GM12865 (cell line): ENCODE data around the gene SLC7A4.

Source experiments
- DNase-seq: peaks from one replicate; pipeline ENCODE4 v3.0.0; 2010; ENCODE audit warnings: low read depth
- H3K4me3 ChIP-seq: 2 replicates; pipeline ENCODE4 v1.5.1; 2011; ENCODE audit warnings: mild to moderate bottlenecking, low read depth, low read length, control low read depth
- TF ChIP-seq, protein P1 (sequence below): IDR thresholded peaks from 2 replicates; pipeline ENCODE4 v1.5.1; 2011; ENCODE audit warnings: low read length, control low read depth, low read depth, inconsistent platforms; ENCODE audit not compliant: insufficient read depth; ENCODE audit errors: missing control alignments

Gene SLC7A4

DNA sequence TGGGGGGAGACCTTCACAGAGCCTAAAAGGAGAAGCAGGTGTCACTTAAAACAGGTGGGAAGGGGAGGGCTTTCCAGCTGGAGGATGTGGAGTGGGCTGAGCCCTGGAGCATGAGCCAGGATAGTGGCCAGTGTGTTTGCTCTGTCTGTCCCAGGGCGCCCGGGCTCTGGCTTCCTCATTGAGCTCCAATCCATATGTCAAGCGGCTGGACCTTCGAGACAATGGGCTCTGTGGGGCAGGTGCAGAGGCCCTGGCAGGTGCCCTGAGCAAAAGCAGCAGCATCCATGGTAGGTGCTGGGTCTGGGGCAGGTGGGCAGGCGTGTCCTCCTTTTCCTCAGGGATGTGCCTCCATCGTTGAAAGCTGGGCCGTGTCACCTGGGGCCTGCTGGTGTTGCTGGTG lies 15.4 kb upstream of the SLC7A4 start:
- no peak for DNase-seq
- no peak overlapping the region for H3K4me3 ChIP-seq
- TF ChIP-seq, protein P1, sequence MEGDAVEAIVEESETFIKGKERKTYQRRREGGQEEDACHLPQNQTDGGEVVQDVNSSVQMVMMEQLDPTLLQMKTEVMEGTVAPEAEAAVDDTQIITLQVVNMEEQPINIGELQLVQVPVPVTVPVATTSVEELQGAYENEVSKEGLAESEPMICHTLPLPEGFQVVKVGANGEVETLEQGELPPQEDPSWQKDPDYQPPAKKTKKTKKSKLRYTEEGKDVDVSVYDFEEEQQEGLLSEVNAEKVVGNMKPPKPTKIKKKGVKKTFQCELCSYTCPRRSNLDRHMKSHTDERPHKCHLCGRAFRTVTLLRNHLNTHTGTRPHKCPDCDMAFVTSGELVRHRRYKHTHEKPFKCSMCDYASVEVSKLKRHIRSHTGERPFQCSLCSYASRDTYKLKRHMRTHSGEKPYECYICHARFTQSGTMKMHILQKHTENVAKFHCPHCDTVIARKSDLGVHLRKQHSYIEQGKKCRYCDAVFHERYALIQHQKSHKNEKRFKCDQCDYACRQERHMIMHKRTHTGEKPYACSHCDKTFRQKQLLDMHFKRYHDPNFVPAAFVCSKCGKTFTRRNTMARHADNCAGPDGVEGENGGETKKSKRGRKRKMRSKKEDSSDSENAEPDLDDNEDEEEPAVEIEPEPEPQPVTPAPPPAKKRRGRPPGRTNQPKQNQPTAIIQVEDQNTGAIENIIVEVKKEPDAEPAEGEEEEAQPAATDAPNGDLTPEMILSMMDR, result no peak

DNA sequence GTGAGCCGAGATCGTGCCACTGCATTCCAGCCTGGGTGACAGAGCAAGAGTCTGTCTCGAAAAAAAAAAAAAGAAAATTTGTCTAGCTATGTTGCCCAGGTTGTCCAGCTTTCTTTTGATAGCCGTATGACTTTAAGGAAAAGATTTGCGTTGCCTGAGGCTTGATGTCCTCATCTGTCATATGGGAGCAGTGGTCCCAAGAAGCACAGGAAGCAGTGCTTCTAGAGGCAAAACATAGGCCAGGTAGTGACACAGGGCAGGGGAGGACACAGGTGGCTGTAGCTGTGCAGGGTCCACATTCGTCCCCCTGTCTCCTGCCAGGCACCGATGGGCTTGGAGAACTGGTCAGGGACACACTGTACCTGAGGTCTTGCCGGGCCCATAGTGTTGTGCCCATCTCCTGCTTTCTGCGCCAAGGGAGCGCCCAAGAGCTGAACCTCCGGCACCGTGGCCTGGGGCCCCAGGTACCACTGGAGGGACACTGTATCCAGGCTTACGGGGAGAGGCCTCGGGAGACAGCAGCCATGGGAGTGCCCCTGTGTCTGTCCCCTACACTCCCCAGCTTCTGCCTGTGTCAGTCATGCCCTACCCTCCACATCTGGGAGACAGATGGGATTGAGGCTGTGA lies 14.8 kb upstream of the SLC7A4 start:
- no peak overlapping the region for H3K4me3 ChIP-seq
- no peak for DNase-seq
- TF ChIP-seq, protein P1, result no peak

DNA sequence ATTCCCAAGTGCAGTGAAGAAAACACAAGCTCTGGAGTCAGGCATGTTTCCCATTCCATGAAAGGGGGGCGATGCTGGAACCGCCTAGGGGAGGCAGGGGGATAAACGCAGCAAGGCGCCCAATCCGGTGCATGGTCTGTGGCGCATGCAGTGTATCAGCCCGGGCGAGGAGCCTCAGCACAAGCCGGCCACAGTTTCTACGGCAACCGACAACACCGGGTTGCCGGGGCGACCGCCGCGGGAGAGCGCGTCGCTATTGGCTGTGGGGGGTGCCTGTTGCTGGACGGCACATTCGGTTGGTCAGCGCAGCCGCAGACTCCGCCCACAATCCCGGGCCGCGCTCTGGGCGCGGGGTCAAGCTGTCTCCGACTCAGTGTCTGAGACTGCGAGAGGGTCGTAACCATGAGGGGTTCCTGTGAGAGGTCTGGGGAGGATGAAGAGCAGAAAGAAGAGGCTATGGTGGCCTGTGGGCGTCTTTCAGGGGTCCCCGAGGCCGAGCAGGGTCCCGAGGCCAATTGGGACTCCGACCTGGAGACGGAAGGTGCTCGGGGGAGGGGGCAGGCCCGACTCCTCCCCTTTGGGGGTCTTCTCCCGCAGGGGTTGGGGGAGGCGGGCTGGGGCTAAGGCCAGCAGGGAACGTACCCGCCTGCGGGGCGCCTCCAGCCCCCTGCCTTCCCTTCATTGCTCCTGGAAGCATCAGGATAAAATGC lies 13.4 kb upstream of the SLC7A4 start, which contains the start of gene LRRC74B:
Gene LRRC74B, plus strand, starts transcription at position 362 of the 710 bp plus-strand sequence. Its CDS starts 41 bp downstream, at position 403.
- H3K4me3 ChIP-seq, result no peak within 1 kb of the TSS
- peak; percentile 88 for DNase-seq
- TF ChIP-seq, protein P1, result no peak

DNA sequence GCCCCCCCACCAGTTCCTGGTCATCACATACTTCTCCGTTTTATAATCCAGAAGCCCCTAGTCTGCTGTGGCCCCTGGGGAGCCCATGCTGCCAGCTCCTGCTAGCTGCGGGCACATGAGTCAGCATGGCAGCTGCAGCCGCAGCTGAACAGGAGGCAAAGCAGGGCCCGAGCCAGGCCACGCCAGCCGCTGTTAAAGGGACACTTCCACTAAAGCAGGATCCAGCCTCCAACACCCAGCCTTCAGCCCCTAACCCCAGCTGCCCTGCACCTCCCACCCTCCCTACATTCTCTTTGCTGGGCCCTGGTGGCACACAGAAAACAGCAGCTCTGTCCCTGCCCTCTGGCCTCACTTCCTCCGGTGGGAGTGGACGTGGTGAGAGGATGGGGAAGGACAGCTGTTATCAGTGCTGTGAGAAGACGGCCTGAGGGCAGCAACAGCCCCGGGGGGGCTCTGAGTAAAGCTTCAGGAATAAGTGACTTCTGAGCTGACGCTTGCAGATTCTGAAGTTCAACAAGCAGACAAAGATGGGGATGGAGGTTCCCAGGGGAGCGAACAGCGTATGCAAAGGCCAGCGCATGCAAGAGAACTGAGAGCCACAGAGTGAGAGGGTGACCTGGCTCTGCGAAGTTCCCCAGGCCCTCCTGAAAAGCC lies 12.7 kb upstream of the SLC7A4 start:
- TF ChIP-seq, protein P1, result no peak
- no peak overlapping the region for H3K4me3 ChIP-seq
- no peak for DNase-seq

DNA sequence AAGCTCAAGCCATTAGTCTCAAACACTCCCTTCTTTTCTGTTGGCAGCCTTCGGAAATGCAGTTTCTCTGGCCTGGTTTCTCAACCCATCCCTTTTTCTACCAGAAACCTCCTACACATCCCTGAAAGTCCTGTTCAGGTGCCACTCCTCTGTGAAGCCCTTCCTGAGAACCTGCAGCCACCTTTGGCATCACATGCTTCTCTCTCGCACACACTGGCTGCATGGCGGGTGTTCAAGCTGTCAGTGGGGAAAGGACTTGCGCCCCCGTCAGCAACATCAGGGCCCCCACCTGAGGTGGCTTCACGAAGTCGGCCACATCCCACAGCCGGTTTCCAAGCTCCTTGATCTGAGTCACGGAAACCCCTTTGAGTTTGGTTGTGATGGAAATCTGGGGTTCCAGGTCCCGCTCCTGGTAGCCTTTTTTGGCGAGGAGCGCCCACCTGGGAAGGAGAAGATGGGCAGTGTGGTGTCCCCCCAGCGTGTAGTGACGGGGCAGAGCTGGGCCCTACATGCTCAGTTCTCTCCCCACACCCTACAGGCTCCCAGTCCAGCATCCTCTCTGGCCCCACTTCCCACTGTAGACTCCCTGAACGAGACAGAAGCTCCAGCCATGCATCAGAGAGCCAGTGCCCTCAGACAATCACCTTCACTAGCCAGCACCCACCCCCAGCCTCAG lies 11.6 kb upstream of the SLC7A4 start:
- TF ChIP-seq, protein P1, result no peak
- no peak for DNase-seq
- H3K4me3 ChIP-seq, result no peak overlapping the region

DNA sequence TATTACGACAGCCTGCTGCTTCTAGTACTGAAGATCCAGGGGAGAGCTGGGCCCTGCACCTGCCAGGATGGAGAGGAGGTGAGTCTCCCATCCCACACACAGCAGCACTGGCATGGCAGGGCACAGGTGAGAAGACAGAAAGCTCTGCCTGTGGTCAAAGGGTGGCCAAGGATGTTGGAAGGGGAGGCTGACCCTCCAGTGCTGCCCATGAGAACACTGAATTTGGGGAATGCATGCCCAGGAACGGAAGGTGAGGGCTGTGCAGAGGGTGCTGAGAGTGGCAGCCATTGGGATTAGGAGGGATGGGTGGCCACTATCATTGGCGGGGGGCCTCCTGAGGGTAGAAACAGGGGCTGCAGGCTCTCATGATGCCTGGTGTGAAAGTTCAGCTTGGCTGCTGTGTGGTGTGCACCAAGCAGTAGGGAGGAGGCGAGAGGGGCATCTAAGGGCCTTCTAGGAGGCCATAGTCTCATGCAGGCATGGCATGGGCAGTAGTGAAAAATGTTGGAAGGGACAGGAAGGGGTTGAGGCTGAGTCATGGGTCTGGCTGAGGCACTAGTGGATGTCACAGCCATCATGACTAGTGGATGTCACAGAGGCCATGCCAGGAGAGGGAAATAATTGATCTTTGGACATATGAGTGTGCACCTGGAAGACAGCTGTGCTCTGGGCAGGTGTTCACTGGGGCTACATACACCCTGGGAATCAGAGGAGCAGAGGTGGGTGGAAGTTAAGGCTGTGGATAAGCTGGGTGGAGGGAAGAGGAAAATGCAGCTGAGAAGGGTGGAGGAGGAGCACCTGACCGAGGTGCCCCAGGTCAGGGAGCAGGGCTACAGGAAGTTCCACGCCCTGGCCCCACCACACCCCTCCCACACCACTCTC lies 10.9 kb upstream of the SLC7A4 start:
- DNase-seq, result no peak
- H3K4me3 ChIP-seq, result no peak overlapping the region
- TF ChIP-seq, protein P1, result no peak
